ENCODE data around the gene RAB3D.

RAB3D gene

DNA sequence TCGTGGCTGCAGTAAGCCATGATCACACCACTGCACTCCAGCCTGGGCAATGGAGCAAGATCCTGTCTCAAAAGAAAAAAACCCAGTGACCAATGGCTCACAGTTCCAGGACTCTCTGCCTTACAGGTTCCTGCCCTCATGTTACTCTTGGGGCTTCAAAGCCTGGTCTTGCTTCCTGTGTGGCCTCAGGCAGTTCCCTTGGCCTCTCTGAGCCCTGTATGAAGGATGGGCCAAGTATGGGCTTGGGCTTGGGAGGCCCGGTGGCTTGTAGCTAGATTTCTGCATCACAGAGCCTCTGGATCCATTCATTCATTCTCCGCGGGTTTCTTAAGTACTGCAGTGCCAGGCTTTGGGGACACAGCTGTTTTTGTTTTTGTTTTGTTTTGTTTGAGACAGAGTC is 44.3 kb downstream of the RAB3D start:
- DNase-seq (ENCODE audit: low read depth), result no peak

DNA sequence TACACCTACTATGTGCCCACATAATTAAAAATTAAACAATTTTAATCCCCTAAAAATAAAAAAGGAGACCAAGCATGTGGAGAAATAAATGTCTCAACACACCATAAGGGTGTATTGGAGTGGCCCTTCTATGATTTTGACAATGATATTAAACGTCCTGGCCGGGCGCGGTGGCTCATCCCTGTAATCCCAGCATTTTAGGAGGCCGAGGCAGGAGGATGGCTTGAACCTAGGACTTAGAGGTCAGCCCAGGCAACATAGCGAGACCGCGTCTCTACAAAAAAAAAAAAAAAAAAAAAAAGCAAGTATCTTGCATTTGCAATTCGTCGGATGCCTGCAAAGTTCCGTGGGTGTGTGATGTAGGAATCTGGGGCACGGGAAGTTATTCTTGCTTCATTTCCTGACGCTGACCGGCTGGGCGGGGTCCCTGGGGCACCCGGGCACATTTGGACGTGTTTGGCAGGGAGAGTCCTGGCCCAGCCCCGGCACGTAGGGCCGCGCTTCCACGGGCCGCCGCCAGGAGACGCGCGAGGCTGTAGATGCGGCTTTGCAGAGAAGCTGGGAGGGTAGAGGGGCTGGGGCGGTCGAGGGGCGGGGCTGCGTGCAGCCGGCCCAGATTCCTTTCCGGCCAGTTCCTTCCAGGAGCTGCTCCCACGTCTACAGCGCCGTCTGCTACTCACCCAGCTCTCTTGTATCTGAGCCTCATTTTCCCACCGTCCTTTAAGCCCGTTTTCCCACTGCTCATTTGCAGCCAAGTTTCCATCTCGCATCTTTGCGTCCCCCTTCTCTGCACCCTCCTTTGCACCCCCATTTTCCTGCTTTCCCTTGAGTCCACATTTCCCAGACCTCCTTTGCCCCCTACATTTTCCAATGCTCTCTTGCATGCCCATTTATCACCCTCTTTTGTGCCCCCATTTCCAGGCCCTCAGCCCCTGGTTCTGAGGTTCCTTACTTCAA is 45.7 kb downstream of the RAB3D start:
- DNase-seq (ENCODE audit: low read depth), result peak; percentile 75

DNA sequence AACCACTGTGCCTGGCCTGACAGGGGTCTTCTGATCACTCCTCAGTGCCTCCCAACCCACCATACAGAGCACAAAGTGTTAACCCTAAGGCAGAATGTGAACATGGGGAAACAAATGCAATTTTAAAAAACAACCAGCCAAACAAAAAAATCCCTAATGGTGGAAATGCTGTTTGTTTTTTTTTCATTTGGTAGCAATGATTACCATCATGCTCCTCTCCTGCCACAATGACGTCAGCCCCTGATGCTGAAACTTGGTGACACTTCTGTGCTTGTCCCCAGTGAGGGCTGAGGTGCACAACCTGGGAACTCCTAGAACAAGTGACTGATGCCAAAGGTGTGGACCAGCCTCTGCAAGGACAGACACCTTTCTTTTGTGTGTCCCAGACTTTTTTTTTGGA is 47.5 kb downstream of the RAB3D start:
- no peak for DNase-seq (ENCODE audit: low read depth)

DNA sequence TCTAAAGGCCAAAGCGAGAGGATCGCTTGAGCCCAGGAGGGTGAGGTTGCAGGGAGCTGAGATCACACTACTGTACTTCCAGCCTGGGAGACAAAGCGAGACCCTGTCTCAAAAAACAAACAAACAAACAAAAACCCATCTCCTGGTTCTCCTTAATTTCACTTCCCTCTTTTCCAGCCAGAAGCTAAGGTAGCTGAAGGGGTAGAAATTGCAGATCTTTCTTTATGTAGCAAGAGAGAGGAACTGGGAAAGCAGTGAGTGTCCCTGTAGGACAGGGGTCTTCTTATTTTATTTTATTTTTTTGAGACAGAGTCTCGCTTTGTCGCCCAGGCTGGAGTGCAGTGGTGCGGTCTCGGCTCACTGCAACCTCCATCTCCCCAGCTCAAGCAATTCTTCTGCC is 48.0 kb downstream of the RAB3D start:
- no peak for DNase-seq (ENCODE audit: low read depth)

DNA sequence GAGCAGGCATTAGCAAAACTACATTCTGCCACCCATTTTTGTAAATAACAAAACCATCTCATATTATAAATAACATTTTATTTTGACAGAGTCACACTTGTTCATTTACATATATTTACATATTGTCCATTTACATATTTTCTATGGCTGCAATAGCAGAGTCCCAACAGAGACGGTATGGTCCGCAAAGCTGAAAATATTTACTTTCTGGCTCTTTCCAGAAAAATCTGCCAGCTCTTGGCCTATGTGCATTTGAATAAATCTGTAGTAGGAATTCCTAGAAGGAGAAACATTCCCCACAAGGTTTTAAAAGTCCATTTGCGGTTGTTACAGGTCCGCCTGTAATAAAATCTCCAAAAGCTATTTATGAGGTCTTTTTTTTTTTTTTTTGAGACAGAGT is 49.2 kb downstream of the RAB3D start:
- no peak for DNase-seq (ENCODE audit: low read depth)

GRCh38 chr19:11288349-11288748 is 51.1 kb downstream of the RAB3D start:
- no peak for DNase-seq (ENCODE audit: low read depth)

DNA sequence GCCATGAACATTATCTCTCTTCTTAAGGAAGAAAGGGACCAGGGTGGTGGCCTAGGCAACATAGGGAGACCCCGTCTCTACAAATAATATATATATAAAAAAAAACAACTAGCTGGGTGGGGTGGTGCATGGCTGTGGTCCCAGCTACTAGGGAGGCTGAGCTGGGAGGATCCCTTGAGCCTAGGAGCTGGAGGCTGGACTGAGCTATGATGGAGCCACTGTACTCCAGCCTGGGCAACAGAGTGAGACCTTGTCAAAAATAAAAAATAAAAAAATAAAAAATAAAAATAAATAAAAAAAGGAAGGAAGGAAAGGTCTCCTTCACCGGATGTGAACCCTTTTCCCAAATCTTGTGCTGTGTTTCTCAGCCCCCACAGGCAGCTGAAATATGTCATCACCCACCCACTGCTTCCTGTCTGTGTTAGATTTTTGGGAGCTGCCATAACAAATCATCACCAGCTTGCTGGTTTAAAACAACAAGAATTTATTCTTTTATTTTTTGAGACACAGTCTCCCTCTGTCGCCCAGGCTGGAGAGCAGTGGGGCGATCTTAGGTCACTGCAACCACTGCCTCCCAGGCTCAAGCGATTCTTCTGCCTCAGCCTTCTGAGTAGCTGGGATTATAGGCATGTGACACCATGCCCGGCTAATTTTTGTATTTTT is 53.0 kb downstream of the RAB3D start:
- DNase-seq (ENCODE audit: low read depth), result no peak

DNA sequence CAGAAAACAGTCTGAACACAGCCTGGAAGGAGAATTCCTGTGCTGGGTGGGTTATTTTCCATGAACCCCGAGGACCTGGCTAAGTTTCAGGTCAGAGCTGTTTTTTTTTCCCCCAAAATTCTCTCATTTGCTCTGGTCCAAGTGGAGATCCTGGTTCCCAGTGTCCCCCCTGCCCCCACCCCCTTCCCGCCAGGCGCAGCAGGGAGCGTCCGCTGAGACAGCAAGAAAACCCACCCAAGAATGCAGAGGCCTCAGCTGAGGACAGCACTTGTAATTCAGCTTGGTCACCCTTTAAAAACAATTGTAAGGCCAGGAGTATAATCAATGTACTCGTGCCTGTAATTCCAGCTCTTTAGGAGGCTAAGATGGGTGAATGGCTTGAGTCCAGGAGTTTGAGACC is 54.9 kb downstream of the RAB3D start:
- no peak for DNase-seq (ENCODE audit: low read depth)

DNA sequence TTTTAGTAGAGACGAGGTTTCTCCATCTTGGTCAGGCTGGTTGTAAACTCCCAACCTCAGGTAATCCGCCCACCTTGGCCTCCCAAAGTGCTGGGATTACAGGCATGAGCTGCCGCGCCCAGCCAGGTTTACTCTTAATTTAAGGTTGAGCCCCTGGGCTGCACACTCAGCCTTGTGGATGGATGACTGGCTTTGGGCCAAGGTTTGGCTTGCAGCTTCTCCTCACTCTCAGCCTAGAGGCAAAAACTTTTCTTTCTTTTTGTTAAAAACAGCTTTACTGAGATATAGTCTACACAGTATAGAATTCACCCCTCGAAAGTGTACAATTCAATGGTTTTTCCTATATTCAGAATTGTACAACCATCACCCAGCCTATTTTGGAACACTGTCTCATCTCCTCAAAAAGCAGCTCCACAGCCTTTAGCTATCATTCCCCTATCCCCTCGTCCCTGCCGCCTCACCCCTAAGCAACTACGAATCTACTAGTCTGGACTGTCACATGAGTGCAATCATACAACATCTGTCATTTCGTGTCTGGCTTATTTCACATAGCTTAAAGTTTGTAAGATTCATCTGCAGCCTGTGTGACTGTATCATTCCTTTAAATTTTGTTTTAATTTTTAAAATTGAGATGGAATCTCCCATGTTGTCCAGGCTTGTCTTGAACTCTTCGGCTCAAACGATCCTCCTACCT is 58.0 kb downstream of the RAB3D start:
- DNase-seq (ENCODE audit: low read depth), result no peak

- DNase-seq (ENCODE audit: low read depth), result no peak
These were observed 59.8 kb downstream of the RAB3D start for GRCh38 chr19:11279505-11280236.

DNA sequence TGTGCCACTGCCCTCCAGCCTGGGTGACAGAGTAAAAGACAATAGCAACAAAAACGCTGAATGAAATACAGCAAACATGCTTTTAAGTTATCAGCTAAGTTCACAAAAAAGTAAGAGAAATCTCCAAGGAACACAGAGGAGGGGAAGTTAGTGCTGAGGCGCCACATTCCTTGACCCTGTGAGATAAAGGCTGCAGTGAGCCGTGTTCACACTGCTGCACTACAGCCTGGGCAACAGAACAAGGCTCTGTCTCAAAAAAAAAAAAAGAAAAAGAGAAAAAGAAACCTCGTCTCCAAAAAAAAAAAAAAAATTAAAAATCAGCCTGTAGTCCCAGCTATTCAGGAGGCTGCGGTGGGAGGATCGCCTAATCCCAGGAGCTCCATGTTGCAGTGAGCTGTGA is 60.8 kb downstream of the RAB3D start:
- no peak for DNase-seq (ENCODE audit: low read depth)

GRCh38 chr19:11274533-11275086 is 64.8 kb downstream of the RAB3D start:
- no peak for DNase-seq (ENCODE audit: low read depth)

DNA sequence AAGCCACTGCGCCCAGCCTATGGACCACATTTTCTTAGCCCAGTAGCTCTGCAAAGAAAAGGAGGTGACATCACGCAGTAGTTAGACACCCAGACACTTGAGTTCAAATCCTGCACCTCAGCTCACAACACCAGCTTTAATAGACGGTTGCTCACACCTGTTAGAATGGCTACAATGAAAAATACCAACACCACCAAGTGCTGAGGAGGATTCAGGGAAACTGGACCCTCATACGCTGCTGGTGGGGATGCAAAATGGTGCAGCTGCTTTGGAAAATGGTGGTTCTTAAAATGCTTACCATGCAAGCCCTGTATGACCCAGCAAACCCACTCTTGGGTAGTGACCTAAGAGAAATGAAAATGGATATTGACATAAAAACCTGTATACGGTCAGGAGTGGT is 65.5 kb downstream of the RAB3D start:
- no peak for DNase-seq (ENCODE audit: low read depth)

DNA sequence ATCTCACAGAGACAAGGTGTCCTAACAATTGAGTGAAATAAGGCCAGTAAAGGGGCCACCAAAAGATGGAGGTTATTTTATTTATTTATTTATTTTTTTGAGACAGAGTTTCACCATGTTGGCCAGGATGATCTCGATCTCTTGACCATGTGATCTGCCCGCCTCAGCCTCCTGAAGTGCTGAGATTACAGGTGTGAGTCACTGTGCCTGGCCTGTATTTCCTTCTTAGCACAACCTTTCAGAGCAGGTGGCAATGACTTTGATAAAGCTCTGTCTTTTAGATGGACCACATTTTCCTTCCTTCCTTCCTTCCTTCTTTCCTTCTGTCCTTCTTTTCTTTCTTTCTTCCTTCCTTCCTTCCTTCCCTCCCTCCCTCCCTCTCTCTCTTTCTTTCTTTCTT is 66.2 kb downstream of the RAB3D start:
- DNase-seq (ENCODE audit: low read depth), result no peak

Measured in activated T-cell treated with anti-CD3 and anti-CD28 coated beads for 1 hour (primary cell).